Panc1 (cell line): Measurements from ENCODE around the gene ACP7.

ENCODE experiments used
- POLR2AphosphoS5 ChIP-seq: IDR thresholded peaks from 2 replicates; pipeline ENCODE4 v1.6.1; 2012; ENCODE audit warnings: mild to moderate bottlenecking, low read depth, low read length, moderate library complexity
- SIN3A ChIP-seq: IDR thresholded peaks from 2 replicates; pipeline ENCODE4 v1.6.1; 2012; ENCODE audit warnings: low read depth, mild to moderate bottlenecking, low read length, moderate library complexity, borderline replicate concordance; ENCODE audit not compliant: insufficient read depth
- TCF7L2 ChIP-seq: IDR thresholded peaks from 2 replicates; pipeline ENCODE4 v1.6.1; 2011; ENCODE audit warnings: mild to moderate bottlenecking, low read depth, low read length, inconsistent platforms
- TF ChIP-seq, protein P1 (sequence below): fragments of 450-650 bp; IDR thresholded peaks from 2 replicates; pipeline ENCODE4 v1.5.1; 2017; ENCODE audit warnings: mild to moderate bottlenecking
- TF ChIP-seq, protein P2 (sequence below), 2 experiments: IDR thresholded peaks; 2 replicates each; pipeline ENCODE4 v1.6.1; 2011 to 2012; ENCODE audit warnings: low read depth in 2 of 2, control low read depth in 1 of 2, low read length in 1 of 2, mild to moderate bottlenecking in 1 of 2, moderate library complexity in 1 of 2; ENCODE audit not compliant: insufficient read depth in 1 of 2

DNA sequence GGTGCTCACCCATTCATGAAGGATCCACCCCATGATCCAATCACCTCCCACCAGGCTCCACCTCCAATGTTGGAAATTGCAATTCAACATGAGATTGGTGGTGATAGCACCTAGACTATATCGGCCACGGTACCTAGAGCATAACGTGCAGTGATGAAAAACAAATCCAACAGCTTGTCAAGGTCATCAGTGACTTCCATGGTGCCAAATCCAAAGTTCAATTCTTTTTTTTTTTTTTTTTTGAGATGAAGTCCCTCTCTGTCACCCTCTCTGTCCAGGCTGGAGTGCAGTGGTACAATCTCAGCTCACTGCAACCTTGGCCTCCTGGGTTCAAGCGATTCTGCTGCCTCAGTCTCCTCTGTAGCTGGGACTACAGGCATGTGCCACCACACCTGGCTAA, 17.1 kb upstream of the ACP7 start:
- TF ChIP-seq, protein P1, sequence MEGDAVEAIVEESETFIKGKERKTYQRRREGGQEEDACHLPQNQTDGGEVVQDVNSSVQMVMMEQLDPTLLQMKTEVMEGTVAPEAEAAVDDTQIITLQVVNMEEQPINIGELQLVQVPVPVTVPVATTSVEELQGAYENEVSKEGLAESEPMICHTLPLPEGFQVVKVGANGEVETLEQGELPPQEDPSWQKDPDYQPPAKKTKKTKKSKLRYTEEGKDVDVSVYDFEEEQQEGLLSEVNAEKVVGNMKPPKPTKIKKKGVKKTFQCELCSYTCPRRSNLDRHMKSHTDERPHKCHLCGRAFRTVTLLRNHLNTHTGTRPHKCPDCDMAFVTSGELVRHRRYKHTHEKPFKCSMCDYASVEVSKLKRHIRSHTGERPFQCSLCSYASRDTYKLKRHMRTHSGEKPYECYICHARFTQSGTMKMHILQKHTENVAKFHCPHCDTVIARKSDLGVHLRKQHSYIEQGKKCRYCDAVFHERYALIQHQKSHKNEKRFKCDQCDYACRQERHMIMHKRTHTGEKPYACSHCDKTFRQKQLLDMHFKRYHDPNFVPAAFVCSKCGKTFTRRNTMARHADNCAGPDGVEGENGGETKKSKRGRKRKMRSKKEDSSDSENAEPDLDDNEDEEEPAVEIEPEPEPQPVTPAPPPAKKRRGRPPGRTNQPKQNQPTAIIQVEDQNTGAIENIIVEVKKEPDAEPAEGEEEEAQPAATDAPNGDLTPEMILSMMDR: no peak
- no peak for TF ChIP-seq POLR2AphosphoS5
- TF ChIP-seq, protein P2, sequence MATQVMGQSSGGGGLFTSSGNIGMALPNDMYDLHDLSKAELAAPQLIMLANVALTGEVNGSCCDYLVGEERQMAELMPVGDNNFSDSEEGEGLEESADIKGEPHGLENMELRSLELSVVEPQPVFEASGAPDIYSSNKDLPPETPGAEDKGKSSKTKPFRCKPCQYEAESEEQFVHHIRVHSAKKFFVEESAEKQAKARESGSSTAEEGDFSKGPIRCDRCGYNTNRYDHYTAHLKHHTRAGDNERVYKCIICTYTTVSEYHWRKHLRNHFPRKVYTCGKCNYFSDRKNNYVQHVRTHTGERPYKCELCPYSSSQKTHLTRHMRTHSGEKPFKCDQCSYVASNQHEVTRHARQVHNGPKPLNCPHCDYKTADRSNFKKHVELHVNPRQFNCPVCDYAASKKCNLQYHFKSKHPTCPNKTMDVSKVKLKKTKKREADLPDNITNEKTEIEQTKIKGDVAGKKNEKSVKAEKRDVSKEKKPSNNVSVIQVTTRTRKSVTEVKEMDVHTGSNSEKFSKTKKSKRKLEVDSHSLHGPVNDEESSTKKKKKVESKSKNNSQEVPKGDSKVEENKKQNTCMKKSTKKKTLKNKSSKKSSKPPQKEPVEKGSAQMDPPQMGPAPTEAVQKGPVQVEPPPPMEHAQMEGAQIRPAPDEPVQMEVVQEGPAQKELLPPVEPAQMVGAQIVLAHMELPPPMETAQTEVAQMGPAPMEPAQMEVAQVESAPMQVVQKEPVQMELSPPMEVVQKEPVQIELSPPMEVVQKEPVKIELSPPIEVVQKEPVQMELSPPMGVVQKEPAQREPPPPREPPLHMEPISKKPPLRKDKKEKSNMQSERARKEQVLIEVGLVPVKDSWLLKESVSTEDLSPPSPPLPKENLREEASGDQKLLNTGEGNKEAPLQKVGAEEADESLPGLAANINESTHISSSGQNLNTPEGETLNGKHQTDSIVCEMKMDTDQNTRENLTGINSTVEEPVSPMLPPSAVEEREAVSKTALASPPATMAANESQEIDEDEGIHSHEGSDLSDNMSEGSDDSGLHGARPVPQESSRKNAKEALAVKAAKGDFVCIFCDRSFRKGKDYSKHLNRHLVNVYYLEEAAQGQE (IDR thresholded peaks at IDR 0.05; ENCODE audit: insufficient read depth in 1 of 2, low read depth in 2 of 2, low read length in 1 of 2): no peak
- TF ChIP-seq TCF7L2: no peak
- TF ChIP-seq SIN3A: no peak
